Caco-2 (cell line): ENCODE results near the gene CDC14B. TPM values are rescaled to one million over a fixed set of nuclear protein-coding genes. Genes with fewer than 3 reads are reported as not detected.

Source experiments
- BruUV-seq: library from RNA; stranded (reverse); fragments of 400-500 nt; replicated peaks from 2 replicates; lab custom pipeline; 2021; lab: Mats Ljungman, UMichigan
- CTCF ChIA-PET: fragments of 300-600 bp; sonication (Branson Sonifier 250); formaldehyde crosslinking; loops from one replicate; lab custom pipeline; 2022; ENCODE audit warnings: antibody characterized with exemption; lab: Charles Lee
- POLR2A ChIA-PET: fragments of 300-600 bp; sonication (Branson Sonifier 250); formaldehyde crosslinking; loops from one replicate; lab custom pipeline; 2022; ENCODE audit warnings: antibody characterized with exemption; lab: Charles Lee
- DNase-seq, 2 experiments: peaks; one replicate each; pipeline versions ENCODE4 v3.0.0 to v3.0.0-alpha.2; 2020 to 2022
- H3K27me3 ChIP-seq: replicated peaks from 2 replicates; pipeline ENCODE4 v1.6.0; 2011; ENCODE audit warnings: low read length; ENCODE audit not compliant: control insufficient read depth, insufficient read depth
- H3K36me3 ChIP-seq: 2 replicates; pipeline ENCODE4 v1.5.1; 2011; ENCODE audit warnings: low read length; ENCODE audit not compliant: control insufficient read depth, insufficient read depth
- H3K4me1 ChIP-seq: fragments of 250-450 bp; sonication (Bioruptor Pico); 2 replicates; pipeline ENCODE4 v1.5.1; 2020; ENCODE audit warnings: mild to moderate bottlenecking
- H3K4me3 ChIP-seq: 2 replicates; pipeline ENCODE4 v1.5.1; 2011; ENCODE audit warnings: low read depth, mild to moderate bottlenecking, control low read depth, low read length
- H3K9me3 ChIP-seq: fragments of 250-450 bp; sonication (Bioruptor Pico); 2 replicates; pipeline ENCODE4 v1.5.1; 2020; ENCODE audit warnings: mild to moderate bottlenecking, moderate library complexity
- H3K27ac Mint-ChIP-seq: one replicate; pipeline ENCODE4 v1.8.0; 2022; ENCODE audit warnings: mixed read lengths; ENCODE audit not compliant: unreplicated experiment
- H3K27me3 Mint-ChIP-seq: one replicate; pipeline ENCODE4 v1.8.0; 2022; ENCODE audit warnings: mixed read lengths; ENCODE audit not compliant: insufficient read depth, unreplicated experiment
- H3K36me3 Mint-ChIP-seq: one replicate; pipeline ENCODE4 v1.8.0; 2022; ENCODE audit warnings: mild to moderate bottlenecking, mixed read lengths; ENCODE audit not compliant: insufficient read depth, unreplicated experiment
- H3K4me1 Mint-ChIP-seq: one replicate; pipeline ENCODE4 v1.8.0; 2022; ENCODE audit warnings: low read depth, mixed read lengths; ENCODE audit not compliant: unreplicated experiment
- H3K4me3 Mint-ChIP-seq: one replicate; pipeline ENCODE4 v1.8.0; 2022; ENCODE audit warnings: mild to moderate bottlenecking, moderate library complexity, mixed read lengths; ENCODE audit not compliant: unreplicated experiment
- H3K9me3 Mint-ChIP-seq: one replicate; pipeline ENCODE4 v1.8.0; 2022; ENCODE audit warnings: mixed read lengths; ENCODE audit not compliant: unreplicated experiment
- intact Hi-C: fragments of 100-400 bp; cut with micrococcal nuclease; formaldehyde crosslinking; loops from one replicate; pipeline ENCODE4 v1.10.0; 2022; ENCODE audit not compliant: unreplicated experiment
- total RNA-seq: library from RNA; stranded (reverse); gene quantifications from 2 replicates; pipeline ENCODE4 v1.2.3, GENCODE V29; 2022
- TF ChIP-seq, protein P1 (sequence below), 2 experiments: fragments of 200-600 bp in 1 of 2; IDR thresholded peaks; 1 replicate in 1 of 2; 2 replicates in 1 of 2; pipeline versions ENCODE4 v1.5.1 to v1.8.0; 2011 to 2022; ENCODE audit warnings: antibody characterized with exemption in 1 of 2, control low read depth in 1 of 2, inconsistent platforms in 1 of 2, low read depth in 1 of 2, low read length in 1 of 2, mild to moderate bottlenecking in 1 of 2, moderate library complexity in 1 of 2; ENCODE audit not compliant: insufficient read depth in 1 of 2, severe bottlenecking in 1 of 2, unreplicated experiment in 1 of 2

Gene CDC14B
- total RNA-seq, 1 experiment from 2014 or later, result 81.4 TPM

DNA sequence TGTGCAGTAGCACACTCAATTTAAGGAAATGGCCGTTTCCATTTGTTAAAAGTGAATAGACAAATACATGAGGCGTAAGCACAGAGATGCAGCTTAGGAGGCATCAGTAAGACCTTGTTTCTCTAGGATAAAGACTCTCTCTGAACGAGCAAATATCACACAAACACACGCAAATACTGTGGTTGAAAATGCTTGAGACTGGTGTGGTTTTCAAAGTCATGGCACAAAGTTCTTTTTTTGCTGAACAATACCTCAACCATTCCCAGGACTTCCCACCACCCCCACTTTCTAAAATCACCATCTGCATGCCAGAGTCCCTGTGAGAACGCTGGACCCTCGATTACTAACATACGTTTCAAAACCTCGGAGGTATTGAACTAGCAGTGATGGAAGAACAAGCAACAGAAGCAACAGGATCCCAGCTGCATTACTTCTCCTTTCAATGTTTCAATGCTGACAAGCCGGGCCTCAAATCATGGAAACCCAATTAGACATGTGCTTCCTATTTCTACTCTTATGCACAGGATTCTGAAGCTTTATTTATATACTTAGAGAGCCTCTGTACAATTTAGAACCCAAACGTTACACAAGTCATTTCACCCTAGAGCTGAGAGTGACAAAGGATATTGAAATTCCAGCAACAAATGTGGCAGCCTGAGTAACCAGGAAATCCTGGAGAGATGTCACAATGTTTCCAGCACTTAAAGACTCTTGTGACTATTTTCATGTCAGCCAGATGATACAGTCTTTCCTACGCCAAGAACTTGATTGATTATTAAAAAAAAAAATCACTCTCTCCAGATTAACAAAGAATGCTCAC lies 63.9 kb downstream of the CDC14B start:
- Histone ChIP-seq H3K4me3 (no peak overlapping the region), H3K27me3 (no peaks in the 10 kb centered on the region), H3K36me3 (peaks cover 2% of the 10 kb centered on the region), H3K4me1 (peaks cover 51% of the 10 kb centered on the region), H3K9me3 (no peaks in the 10 kb centered on the region)
- Mint-ChIP-seq H3K4me3 (no peak overlapping the region), H3K27me3 (no peaks in the 10 kb centered on the region), H3K9me3 (no peaks in the 10 kb centered on the region), H3K36me3 (peaks cover 49% of the 10 kb centered on the region), H3K27ac (no peak overlapping the region), H3K4me1 (peaks cover 56% of the 10 kb centered on the region)
- DNase-seq, result no peak
- no TSS peak for BruUV-seq
- ChIA-PET CTCF (no interaction called here), POLR2A (interaction anchor here (0.7 kb wide), 1 partner anchor 1058 kb away, joined by 4 read pairs; no protein-coding TSS in a partner anchor)
- intact Hi-C loops, result loop anchor here (5.0 kb wide), 1 partner anchor 58 kb away; no protein-coding TSS in a partner anchor
- TF ChIP-seq, protein P1, sequence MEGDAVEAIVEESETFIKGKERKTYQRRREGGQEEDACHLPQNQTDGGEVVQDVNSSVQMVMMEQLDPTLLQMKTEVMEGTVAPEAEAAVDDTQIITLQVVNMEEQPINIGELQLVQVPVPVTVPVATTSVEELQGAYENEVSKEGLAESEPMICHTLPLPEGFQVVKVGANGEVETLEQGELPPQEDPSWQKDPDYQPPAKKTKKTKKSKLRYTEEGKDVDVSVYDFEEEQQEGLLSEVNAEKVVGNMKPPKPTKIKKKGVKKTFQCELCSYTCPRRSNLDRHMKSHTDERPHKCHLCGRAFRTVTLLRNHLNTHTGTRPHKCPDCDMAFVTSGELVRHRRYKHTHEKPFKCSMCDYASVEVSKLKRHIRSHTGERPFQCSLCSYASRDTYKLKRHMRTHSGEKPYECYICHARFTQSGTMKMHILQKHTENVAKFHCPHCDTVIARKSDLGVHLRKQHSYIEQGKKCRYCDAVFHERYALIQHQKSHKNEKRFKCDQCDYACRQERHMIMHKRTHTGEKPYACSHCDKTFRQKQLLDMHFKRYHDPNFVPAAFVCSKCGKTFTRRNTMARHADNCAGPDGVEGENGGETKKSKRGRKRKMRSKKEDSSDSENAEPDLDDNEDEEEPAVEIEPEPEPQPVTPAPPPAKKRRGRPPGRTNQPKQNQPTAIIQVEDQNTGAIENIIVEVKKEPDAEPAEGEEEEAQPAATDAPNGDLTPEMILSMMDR (IDR thresholded peaks at IDR 0.05; ENCODE audit: insufficient read depth in 1 of 2, low read depth in 1 of 2, low read length in 1 of 2, severe bottlenecking in 1 of 2, unreplicated experiment in 1 of 2), result no peak

DNA sequence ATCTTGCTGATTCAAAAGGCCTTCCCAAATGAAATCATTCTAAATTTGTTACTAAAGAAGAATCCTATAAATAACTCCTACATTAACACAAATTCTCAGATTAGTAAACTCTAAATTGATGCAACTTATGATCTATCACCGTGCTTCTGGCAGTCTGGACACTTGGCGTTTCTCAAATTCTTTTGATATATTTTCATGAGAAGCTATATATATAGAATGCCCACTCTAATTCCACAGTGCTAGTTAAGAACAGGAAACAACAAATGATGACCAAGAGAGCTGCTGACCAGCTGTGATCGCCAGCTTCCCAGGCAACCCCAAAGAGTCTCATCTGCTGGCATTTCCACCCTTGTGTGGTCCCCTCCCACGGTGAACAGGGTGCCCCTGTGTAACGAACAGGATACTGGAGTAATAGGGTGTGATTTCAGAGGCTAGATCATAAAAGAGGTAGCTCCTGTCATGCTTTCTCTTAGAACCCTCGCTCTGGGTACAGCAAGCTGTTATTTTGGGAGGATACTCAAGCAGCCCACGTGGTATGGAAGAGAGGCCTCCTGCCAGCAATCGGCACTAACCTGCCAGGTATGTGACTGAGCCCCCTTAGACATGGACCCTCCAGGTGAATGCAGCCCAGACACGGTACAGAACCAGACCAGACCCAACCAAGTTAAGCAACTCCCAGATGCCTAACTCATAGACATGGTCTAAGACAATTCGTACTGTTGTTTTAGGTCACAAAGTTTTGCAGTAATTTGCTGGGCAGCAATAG lies 64.7 kb downstream of the CDC14B start:
- H3K27ac Mint-ChIP-seq, result no peak overlapping the region
- DNase-seq, result no peak
- Histone ChIP-seq H3K9me3 (no peaks in the 10 kb centered on the region), H3K27me3 (no peaks in the 10 kb centered on the region), H3K4me1 (peaks cover 49% of the 10 kb centered on the region), H3K36me3 (peaks cover 4% of the 10 kb centered on the region), H3K4me3 (no peak overlapping the region)
- no peaks in the 10 kb centered on the region for H3K27me3 Mint-ChIP-seq
- peaks cover 49% of the 10 kb centered on the region for H3K4me1 Mint-ChIP-seq
- TF ChIP-seq, protein P1 (IDR thresholded peaks at IDR 0.05; ENCODE audit: insufficient read depth in 1 of 2, low read depth in 1 of 2, low read length in 1 of 2, severe bottlenecking in 1 of 2, unreplicated experiment in 1 of 2), result no peak
- H3K36me3 Mint-ChIP-seq, result peaks cover 46% of the 10 kb centered on the region
- intact Hi-C loops, result loop anchor here (5.0 kb wide), 1 partner anchor 58 kb away; no protein-coding TSS in a partner anchor
- H3K9me3 Mint-ChIP-seq, result no peaks in the 10 kb centered on the region
- CTCF ChIA-PET, result no interaction called here
- POLR2A ChIA-PET, result no interaction called here
- BruUV-seq, result no TSS peak
- no peak overlapping the region for H3K4me3 Mint-ChIP-seq

DNA sequence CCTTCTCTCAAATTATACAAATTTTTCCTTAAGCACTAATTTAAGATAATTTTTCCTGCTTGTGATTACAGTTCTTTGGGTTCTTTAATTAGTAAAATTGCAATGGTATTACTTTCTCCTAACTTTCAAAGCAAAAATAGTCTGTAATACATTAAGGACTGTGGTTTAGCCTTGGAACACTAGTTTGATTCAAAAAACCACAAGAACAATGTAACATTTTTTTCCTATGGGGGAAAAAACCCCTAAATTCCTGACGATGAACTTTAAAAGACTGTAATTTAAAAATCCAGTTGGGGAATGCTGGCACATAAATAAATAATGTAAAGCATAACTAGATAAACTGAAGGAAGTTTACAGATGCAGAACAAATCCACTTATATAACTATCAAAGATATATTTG lies 65.3 kb downstream of the CDC14B start:
- H3K27me3 Mint-ChIP-seq, result no peaks in the 10 kb centered on the region
- H3K4me1 Mint-ChIP-seq, result peaks cover 43% of the 10 kb centered on the region
- Histone ChIP-seq H3K36me3 (peaks cover 4% of the 10 kb centered on the region), H3K4me1 (peaks cover 44% of the 10 kb centered on the region), H3K9me3 (no peaks in the 10 kb centered on the region), H3K4me3 (no peak overlapping the region), H3K27me3 (no peaks in the 10 kb centered on the region)
- DNase-seq, result no peak
- peaks cover 50% of the 10 kb centered on the region for H3K36me3 Mint-ChIP-seq
- CTCF ChIA-PET, result no interaction called here
- TF ChIP-seq, protein P1 (IDR thresholded peaks at IDR 0.05; ENCODE audit: insufficient read depth in 1 of 2, low read depth in 1 of 2, low read length in 1 of 2, severe bottlenecking in 1 of 2, unreplicated experiment in 1 of 2), result no peak
- intact Hi-C loops, result no loop called here
- H3K4me3 Mint-ChIP-seq, result no peak overlapping the region
- H3K27ac Mint-ChIP-seq, result peak overlapping the region; percentile 62
- no peaks in the 10 kb centered on the region for H3K9me3 Mint-ChIP-seq
- BruUV-seq, result no TSS peak
- POLR2A ChIA-PET, result no interaction called here
